Measurements from ENCODE around the gene SLC5A11. TPM values are rescaled to one million over a fixed set of nuclear protein-coding genes. Genes with fewer than 3 reads are reported as not detected.

The SLC5A11 gene
- total RNA-seq, 1 donor from 2014 or later = 0.22 TPM

DNA sequence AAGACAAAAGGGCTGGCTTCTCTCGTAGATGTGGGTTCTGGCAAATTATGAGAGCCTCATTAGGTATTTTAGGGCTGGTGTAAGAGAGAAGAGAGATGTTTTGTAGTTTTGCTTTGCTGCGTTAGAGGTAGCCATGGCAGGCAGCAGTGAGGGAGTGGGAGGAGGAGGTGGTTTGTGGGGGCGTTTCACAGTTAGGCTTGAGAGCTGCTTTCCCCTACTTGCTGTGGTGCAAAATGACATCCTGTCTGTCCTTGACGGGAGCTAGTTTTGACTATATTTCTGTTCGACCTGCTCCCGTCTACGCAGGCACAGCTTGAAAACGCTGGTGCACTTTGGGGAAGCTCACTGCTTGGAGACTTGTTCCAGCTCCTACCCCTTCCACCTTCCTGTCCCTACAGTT lies 75.5 kb downstream of the SLC5A11 start:
- H3K36me3 Mint-ChIP-seq (ENCODE audit: low read depth) = peaks cover 79% of the 10 kb centered on the region
- CTCF ChIA-PET = no interaction called here
- no peak for ATAC-seq (ENCODE audit: low read depth)
- POLR2A ChIA-PET = no interaction called here
- H3K4me1 Mint-ChIP-seq = peaks cover 7% of the 10 kb centered on the region
- no peaks in the 10 kb centered on the region for H3K9me3 Mint-ChIP-seq
- H3K27me3 Mint-ChIP-seq = no peaks in the 10 kb centered on the region
- H3K27ac Mint-ChIP-seq = peak overlapping the region; percentile 64
- DNase-seq = no peak
- H3K4me3 Mint-ChIP-seq = no peak overlapping the region
- intact Hi-C loops (cut with micrococcal nuclease) = loop anchor here (10.0 kb wide), 1 partner anchor 106 kb away; no protein-coding TSS in a partner anchor
- TF ChIP-seq, protein P1, sequence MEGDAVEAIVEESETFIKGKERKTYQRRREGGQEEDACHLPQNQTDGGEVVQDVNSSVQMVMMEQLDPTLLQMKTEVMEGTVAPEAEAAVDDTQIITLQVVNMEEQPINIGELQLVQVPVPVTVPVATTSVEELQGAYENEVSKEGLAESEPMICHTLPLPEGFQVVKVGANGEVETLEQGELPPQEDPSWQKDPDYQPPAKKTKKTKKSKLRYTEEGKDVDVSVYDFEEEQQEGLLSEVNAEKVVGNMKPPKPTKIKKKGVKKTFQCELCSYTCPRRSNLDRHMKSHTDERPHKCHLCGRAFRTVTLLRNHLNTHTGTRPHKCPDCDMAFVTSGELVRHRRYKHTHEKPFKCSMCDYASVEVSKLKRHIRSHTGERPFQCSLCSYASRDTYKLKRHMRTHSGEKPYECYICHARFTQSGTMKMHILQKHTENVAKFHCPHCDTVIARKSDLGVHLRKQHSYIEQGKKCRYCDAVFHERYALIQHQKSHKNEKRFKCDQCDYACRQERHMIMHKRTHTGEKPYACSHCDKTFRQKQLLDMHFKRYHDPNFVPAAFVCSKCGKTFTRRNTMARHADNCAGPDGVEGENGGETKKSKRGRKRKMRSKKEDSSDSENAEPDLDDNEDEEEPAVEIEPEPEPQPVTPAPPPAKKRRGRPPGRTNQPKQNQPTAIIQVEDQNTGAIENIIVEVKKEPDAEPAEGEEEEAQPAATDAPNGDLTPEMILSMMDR (IDR thresholded peaks at IDR 0.05) = no peak

DNA sequence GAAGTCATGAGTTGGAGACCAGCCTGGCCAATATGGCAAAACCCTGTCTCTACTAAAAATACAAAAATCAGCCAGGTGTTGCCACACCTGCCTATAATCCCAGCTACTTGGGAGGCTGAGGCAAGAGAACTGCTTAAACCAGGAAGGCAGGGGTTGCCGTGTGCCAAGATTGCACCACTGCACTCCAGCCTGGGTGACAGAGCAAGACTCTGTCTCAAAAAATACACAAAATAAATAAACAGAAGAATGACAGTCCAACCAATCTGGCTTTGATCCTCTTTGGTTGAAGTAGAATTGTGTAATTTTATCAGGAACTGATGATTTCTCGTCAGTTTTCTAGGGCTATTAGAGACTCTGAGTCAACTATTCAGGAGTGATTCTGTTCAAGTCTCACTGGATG lies 79.4 kb downstream of the SLC5A11 start:
- no peaks in the 10 kb centered on the region for H3K9me3 Mint-ChIP-seq
- no peak overlapping the region for H3K4me3 Mint-ChIP-seq
- intact Hi-C loops (cut with micrococcal nuclease) = loop anchor here (10.0 kb wide), 1 partner anchor 110 kb away; no protein-coding TSS in a partner anchor
- H3K36me3 Mint-ChIP-seq (ENCODE audit: low read depth) = peaks cover 86% of the 10 kb centered on the region
- ChIA-PET CTCF (no interaction called here), POLR2A (no interaction called here)
- ATAC-seq (ENCODE audit: low read depth) (no peak), DNase-seq (no peak)
- H3K27ac Mint-ChIP-seq = no peak overlapping the region
- H3K27me3 Mint-ChIP-seq = no peaks in the 10 kb centered on the region
- TF ChIP-seq, protein P1 (IDR thresholded peaks at IDR 0.05) = no peak
- H3K4me1 Mint-ChIP-seq = peaks cover 3% of the 10 kb centered on the region

DNA sequence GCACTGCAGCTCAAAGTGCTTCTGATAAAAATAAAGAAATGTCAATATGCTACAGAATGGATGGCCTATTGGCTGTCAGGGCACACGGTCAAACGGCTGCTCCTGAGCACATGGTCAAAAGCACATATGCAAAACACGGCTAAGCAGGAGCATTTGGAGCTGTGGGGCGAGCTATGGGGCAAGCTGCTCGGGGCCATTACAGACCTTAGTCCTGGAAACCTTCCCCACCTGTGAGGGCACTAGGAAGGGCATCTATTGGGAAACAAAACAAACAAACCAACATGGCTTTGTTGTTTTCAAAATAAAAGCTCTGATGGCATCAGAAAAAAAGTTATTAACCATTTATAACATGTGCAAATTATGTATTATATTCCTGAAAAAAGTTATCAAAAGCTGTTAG lies 83.6 kb downstream of the SLC5A11 start:
- TF ChIP-seq, protein P1 (IDR thresholded peaks at IDR 0.05) = no peak
- no peak for ATAC-seq (ENCODE audit: low read depth)
- Mint-ChIP-seq H3K4me1 (no peaks in the 10 kb centered on the region), H3K4me3 (no peak overlapping the region), H3K27me3 (no peaks in the 10 kb centered on the region), H3K36me3 (ENCODE audit: low read depth) (peaks cover 90% of the 10 kb centered on the region), H3K27ac (no peak overlapping the region), H3K9me3 (no peaks in the 10 kb centered on the region)
- intact Hi-C loops (cut with micrococcal nuclease) = loop anchor here (10.0 kb wide), 1 partner anchor 115 kb away; no protein-coding TSS in a partner anchor
- no peak for DNase-seq
- POLR2A ChIA-PET = interaction anchor here (0.6 to 0.7 kb wide), 2 partner anchors 9 to 75 kb away, joined by 3 to 4 read pairs; no protein-coding TSS in a partner anchor
- CTCF ChIA-PET = no interaction called here

DNA sequence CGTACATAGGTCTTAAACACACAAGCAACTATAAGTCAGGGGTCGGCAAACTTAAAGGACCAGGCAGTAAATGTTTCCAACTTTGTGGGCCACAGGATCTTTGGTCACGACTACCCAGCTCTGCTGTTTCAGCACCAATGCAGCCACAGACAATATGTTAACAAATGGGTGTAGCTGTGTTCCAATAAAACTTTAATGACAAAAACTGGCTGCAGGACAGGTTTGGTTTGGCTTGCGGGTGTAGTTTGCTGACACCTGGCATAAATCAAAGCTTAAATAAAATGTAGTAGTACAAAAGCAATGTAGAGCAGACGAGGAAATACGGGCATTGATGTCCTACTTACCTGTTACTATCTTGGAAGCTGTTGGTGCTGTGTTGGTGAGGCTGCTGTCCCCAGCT lies 84.7 kb downstream of the SLC5A11 start:
- intact Hi-C loops (cut with micrococcal nuclease) = no loop called here
- TF ChIP-seq, protein P1 (IDR thresholded peaks at IDR 0.05) = no peak
- peaks cover 92% of the 10 kb centered on the region for H3K36me3 Mint-ChIP-seq (ENCODE audit: low read depth)
- no peak overlapping the region for H3K27ac Mint-ChIP-seq
- ATAC-seq (ENCODE audit: low read depth) (no peak), DNase-seq (no peak)
- no peaks in the 10 kb centered on the region for H3K4me1 Mint-ChIP-seq
- no peaks in the 10 kb centered on the region for H3K9me3 Mint-ChIP-seq
- CTCF ChIA-PET = no interaction called here
- H3K4me3 Mint-ChIP-seq = no peak overlapping the region
- POLR2A ChIA-PET = no interaction called here
- no peaks in the 10 kb centered on the region for H3K27me3 Mint-ChIP-seq

DNA sequence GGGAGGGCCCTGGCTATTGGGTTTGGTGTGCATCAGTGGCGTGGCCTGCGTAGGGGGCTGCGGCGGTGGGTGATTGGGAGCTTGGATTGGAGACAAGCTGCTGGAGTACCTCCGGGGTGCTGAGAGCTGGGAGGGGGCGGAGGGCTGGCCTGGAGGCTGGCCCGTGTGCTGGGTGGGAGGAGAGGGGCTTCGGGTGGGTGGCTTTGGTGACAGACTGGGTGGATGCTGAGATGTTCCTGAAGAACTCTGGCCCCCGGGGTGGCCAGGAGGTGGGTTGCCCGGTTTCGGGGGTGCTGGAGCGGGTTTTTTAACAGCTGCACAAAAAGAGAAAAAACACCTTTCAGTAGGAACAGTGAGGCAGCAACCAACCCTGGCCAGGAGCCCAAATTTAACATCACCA lies 85.3 kb downstream of the SLC5A11 start:
- no peak for DNase-seq
- TF ChIP-seq, protein P1 (IDR thresholded peaks at IDR 0.05) = no peak
- Mint-ChIP-seq H3K9me3 (no peaks in the 10 kb centered on the region), H3K36me3 (ENCODE audit: low read depth) (peaks cover 93% of the 10 kb centered on the region), H3K27ac (no peak overlapping the region), H3K4me3 (no peak overlapping the region), H3K27me3 (no peaks in the 10 kb centered on the region), H3K4me1 (no peaks in the 10 kb centered on the region)
- intact Hi-C loops (cut with micrococcal nuclease) = no loop called here
- POLR2A ChIA-PET = no interaction called here
- CTCF ChIA-PET = no interaction called here
- no peak for ATAC-seq (ENCODE audit: low read depth)

Measured in activated B cell treated with CpG ODN at 0.5 μM for 24 hours (primary cell).